ENCODE data around the gene SHANK1.

The SHANK1 gene

GRCh38 chr19:50668879-50669278, 50.7 kb downstream of the SHANK1 start:
- H3K4me3 ChIP-seq (ENCODE audit: low read depth, low read length) = no peak overlapping the region
- DNase-seq (ENCODE audit: low read depth, low spot score) = no peak
- CTCF ChIA-PET = interaction anchor here (0.6 to 3.1 kb wide), 26 partner anchors 9 to 428 kb away, joined by 3 to 58 read pairs (median 6); partner anchors contain the start of gene C19orf81
- TF ChIP-seq CTCF (IDR thresholded peaks at IDR 0.05; ENCODE audit: insufficient read depth, low read length, missing control alignments) = no peak
- POLR2A ChIA-PET = interaction anchor here (1.6 kb wide), 1 partner anchor 115 kb away, joined by 5 read pairs; no protein-coding TSS in a partner anchor

GRCh38 chr19:50668416-50668815, 51.2 kb downstream of the SHANK1 start:
- H3K4me3 ChIP-seq (ENCODE audit: low read depth, low read length) = no peak overlapping the region
- no peak for TF ChIP-seq CTCF (IDR thresholded peaks at IDR 0.05; ENCODE audit: insufficient read depth, low read length, missing control alignments)
- ChIA-PET CTCF (interaction anchor here (0.9 to 3.1 kb wide), 2 partner anchors 17 to 114 kb away, joined by 3 to 58 read pairs; no protein-coding TSS in a partner anchor), POLR2A (no interaction called here)
- DNase-seq (ENCODE audit: low read depth, low spot score) = no peak

- no peak for DNase-seq (ENCODE audit: low read depth, low spot score)
- H3K4me3 ChIP-seq (ENCODE audit: low read depth, low read length) = no peak overlapping the region
- TF ChIP-seq CTCF (IDR thresholded peaks at IDR 0.05; ENCODE audit: insufficient read depth, low read length, missing control alignments) = no peak
- ChIA-PET CTCF (interaction anchor here (0.9 to 3.1 kb wide), 2 partner anchors 18 to 115 kb away, joined by 3 to 58 read pairs; no protein-coding TSS in a partner anchor), POLR2A (no interaction called here)
These were observed 51.8 kb downstream of the SHANK1 start for GRCh38 chr19:50667759-50668231.

GRCh38 chr19:50667177-50667758, 52.3 kb downstream of the SHANK1 start:
- H3K4me3 ChIP-seq (ENCODE audit: low read depth, low read length) = no peak overlapping the region
- no peak for DNase-seq (ENCODE audit: low read depth, low spot score)
- POLR2A ChIA-PET = interaction anchor here (1.4 kb wide), 1 partner anchor 61 kb away, joined by 3 read pairs; no protein-coding TSS in a partner anchor
- no peak for TF ChIP-seq CTCF (IDR thresholded peaks at IDR 0.05; ENCODE audit: insufficient read depth, low read length, missing control alignments)
- CTCF ChIA-PET = no interaction called here

- no peak for DNase-seq (ENCODE audit: low read depth, low spot score)
- H3K4me3 ChIP-seq (ENCODE audit: low read depth, low read length) = no peak overlapping the region
- POLR2A ChIA-PET = interaction anchor here (1.4 kb wide), 1 partner anchor 62 kb away, joined by 3 read pairs; no protein-coding TSS in a partner anchor
- CTCF ChIA-PET = no interaction called here
- no peak for TF ChIP-seq CTCF (IDR thresholded peaks at IDR 0.05; ENCODE audit: insufficient read depth, low read length, missing control alignments)
These were observed 53.0 kb downstream of the SHANK1 start for GRCh38 chr19:50666346-50667176.

GRCh38 chr19:50664204-50664603, 55.4 kb downstream of the SHANK1 start:
- DNase-seq (ENCODE audit: low read depth, low spot score) = no peak
- no peak overlapping the region for H3K4me3 ChIP-seq (ENCODE audit: low read depth, low read length)
- ChIA-PET POLR2A (interaction anchor here (0.7 kb wide), 1 partner anchor 183 kb away, joined by 3 read pairs; no protein-coding TSS in a partner anchor), CTCF (interaction anchor here (0.8 to 1.6 kb wide), 2 partner anchors 41 to 119 kb away, joined by 3 to 7 read pairs; no protein-coding TSS in a partner anchor)
- no peak for TF ChIP-seq CTCF (IDR thresholded peaks at IDR 0.05; ENCODE audit: insufficient read depth, low read length, missing control alignments)

Measured in AG04449 (cell line).